Measurements from ENCODE around the gene JAKMIP1.
"Not testable (repeated sequence)": the region's sequence is repeated elsewhere in the genome, so short reads cannot be mapped to it uniquely, and the experiment has no call there.

Gene JAKMIP1

DNA sequence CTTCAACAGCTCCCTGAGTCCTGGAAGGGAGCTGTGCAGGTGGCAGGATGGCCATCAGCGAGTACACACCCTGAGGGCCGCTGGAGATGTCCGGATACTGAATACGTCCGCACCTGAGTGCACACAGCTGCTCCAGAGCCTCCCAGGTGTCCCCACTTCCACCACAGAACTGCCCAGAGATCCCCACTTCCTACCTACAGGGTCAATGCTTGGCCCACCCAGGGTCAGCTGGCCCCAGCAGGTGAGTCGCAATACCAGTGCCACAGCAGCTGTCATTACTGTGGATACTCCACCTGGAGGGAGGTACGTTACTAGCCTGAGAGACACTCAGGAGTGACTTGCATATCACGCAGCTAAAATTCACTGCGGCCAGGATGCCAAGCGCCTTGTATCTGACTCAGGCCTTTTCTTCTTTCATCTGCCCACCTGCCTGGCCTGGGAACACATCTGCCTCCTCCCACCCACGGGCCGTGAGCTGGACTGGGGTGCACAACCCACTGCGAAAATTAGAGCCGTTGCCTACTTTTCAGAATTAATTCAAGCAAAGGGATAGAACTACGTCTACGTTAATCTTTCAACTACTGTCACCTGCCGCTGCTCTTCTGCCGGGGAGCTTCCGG is 191.5 kb downstream of the JAKMIP1 start:
- DNase-seq (ENCODE audit: low read depth), result no peak
- TF ChIP-seq, protein P1, sequence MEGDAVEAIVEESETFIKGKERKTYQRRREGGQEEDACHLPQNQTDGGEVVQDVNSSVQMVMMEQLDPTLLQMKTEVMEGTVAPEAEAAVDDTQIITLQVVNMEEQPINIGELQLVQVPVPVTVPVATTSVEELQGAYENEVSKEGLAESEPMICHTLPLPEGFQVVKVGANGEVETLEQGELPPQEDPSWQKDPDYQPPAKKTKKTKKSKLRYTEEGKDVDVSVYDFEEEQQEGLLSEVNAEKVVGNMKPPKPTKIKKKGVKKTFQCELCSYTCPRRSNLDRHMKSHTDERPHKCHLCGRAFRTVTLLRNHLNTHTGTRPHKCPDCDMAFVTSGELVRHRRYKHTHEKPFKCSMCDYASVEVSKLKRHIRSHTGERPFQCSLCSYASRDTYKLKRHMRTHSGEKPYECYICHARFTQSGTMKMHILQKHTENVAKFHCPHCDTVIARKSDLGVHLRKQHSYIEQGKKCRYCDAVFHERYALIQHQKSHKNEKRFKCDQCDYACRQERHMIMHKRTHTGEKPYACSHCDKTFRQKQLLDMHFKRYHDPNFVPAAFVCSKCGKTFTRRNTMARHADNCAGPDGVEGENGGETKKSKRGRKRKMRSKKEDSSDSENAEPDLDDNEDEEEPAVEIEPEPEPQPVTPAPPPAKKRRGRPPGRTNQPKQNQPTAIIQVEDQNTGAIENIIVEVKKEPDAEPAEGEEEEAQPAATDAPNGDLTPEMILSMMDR (conservative IDR thresholded peaks at IDR 0.05; ENCODE audit: low read depth, low read length), result no peak
- no peak overlapping the region for H3K4me3 ChIP-seq (ENCODE audit: low read length)

- TF ChIP-seq, protein P1 (conservative IDR thresholded peaks at IDR 0.05; ENCODE audit: low read depth, low read length), result no peak
- DNase-seq (ENCODE audit: low read depth), result no peak
- no peak overlapping the region for H3K4me3 ChIP-seq (ENCODE audit: low read length)
Observed at GRCh38 chr4:6008092-6008551, 192.2 kb downstream of the JAKMIP1 start.

DNA sequence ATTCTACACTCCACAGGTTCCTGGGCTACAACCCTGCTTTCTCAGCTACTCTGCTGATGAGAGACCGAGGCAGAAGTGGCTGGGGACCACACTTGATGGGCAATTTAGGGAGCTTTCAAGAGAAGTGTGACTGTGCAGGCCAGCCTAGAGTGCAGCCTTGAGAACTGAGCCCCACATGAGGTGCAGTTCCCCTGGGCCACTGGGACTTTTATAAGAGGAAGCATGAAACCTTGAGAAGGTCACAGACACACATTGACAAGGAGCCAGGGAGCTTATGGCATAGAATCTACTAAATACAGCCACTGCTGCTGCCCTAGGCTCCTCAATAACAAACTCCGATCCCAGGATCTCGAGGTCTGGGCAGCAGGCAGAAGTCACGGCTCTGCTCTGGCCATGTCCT is 195.2 kb downstream of the JAKMIP1 start:
- TF ChIP-seq, protein P1 (conservative IDR thresholded peaks at IDR 0.05; ENCODE audit: low read depth, low read length), result no peak
- no peak overlapping the region for H3K4me3 ChIP-seq (ENCODE audit: low read length)
- DNase-seq (ENCODE audit: low read depth), result no peak

DNA sequence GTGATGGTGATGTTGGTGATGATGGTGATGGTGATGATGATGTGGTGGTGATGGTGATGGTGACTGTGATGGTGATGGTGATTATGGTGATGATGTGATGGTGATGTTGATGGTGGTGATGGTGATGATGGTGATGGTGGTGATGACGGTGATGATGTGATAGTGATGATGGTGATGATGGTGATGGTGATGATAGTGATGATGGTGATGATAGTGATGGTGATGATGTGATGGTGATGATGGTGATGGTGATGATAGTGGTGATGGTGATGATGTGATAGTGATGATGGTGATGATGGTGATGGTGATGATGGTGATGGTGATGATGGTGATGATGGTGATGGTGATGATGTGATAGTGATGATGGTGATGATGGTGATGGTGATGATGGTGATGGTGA is 196.9 kb downstream of the JAKMIP1 start:
- H3K4me3 ChIP-seq (ENCODE audit: low read length); DNase-seq (ENCODE audit: low read depth): not testable (repeated sequence)

GRCh38 chr4:6002926-6003325 is 197.4 kb downstream of the JAKMIP1 start:
- TF ChIP-seq, protein P1 (conservative IDR thresholded peaks at IDR 0.05; ENCODE audit: low read depth, low read length), result no peak
- DNase-seq (ENCODE audit: low read depth), result no peak
- no peak overlapping the region for H3K4me3 ChIP-seq (ENCODE audit: low read length)

DNA sequence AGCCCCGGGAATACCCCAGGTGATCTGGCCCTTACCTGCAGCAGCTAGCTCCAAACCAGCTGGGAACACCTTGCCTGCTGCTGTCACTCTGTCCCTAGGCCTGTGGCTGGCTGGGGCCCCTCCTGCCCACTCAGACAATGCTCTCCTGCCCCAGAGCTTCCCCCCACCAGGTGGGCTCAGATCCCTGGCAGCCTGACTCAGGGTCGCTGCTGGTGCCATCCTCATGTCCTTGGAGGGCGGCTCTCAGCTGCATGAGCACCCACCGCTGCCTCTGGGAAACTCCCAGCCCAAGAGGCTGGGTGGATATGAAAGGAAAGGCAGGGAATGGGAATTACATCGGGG is 197.9 kb downstream of the JAKMIP1 start:
- DNase-seq (ENCODE audit: low read depth), result no peak
- TF ChIP-seq, protein P1 (conservative IDR thresholded peaks at IDR 0.05; ENCODE audit: low read depth, low read length), result no peak
- no peak overlapping the region for H3K4me3 ChIP-seq (ENCODE audit: low read length)

DNA sequence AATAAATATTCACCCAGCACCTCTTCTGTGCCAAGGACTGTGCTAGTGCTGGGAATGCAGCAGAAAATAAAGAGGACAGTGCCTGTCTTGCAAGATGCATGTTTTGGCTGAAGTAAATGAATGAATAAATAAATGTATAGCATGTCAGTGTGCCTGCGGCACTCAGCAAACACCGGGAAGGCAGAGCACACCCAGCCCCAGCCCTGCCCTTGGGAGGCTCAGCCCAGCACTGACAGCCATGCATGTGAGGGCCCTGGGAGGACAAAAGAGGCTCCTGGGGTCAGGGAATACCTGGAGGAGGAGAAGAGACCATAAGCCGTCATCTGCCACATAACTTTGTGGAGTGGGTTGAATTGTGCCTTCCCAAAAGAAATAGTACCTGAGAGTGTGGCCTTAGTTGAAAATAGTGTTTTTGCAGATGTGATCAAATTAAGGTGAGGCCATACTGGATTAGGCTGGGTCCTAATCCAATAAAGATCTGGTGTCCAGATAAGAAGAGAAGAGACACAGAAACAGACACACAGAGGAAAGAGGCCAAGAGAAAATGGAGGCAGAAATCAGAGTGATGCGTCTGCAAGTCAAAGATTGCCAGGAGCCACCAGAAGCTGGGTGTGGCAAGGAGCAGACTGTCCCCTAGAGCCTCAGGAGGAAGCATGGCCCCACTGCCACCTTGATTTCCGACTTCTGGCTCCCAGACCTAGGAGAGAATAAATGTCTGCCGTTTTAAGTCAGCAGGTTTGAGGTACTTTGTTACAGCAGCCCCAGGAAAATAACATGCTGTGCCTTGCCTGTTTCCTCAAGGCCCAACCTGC is 198.5 kb downstream of the JAKMIP1 start:
- no peak for DNase-seq (ENCODE audit: low read depth)
- TF ChIP-seq, protein P1 (conservative IDR thresholded peaks at IDR 0.05; ENCODE audit: low read depth, low read length), result no peak
- H3K4me3 ChIP-seq (ENCODE audit: low read length), result no peak overlapping the region

Measured in retinal pigment epithelial cell (primary cell).